ENCODE data around the gene SBK1.

SBK1 gene

DNA sequence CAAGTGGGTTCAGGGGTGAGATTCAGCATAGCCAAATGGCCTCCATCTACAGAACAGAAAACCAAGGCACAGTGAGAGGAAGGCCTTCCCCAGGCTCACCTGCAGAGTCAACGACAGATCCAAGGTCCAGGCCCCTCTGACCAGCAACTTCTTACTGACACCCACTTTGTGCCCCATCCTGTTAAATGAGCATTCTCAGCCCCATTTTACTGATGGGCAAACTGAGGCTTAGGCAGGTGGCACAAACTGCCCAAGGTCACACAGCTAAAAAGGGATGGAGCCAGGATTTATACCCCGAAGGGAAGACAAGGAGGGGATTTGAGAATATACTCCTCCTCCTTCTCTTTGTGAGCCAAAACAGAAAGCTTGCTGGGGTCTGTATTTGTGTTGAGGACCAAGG lies 9.3 kb downstream of the SBK1 start:
- Histone ChIP-seq H3K9me3 (no peaks in the 10 kb centered on the region), H3K9ac (peak overlapping the region; percentile 55; the same call in 1 of the 2 replicates)

DNA sequence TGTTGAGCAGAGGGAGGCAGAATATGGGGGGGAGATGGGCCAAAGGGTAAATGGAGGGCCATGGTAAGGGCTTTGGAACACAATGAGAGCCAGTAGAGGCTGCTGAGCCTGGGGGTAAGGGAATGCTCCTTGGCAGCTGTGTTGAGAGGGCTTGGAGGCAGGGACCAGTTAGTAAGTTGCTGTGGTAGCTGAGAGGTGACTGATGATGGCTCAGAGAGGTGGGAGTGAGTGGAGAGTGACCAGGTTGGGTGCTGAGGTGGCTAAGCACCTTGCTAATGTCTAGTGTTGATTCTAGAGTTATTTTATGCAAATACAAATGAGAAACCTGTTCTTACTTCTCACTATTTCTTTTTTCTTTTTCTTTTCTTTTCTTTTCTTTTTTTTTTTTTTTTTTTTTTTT lies 10.8 kb downstream of the SBK1 start:
- peaks cover 93% of the 10 kb centered on the region for H4K20me1 ChIP-seq
- no peak overlapping the region for H3K4me2 ChIP-seq
- H3K4me3 ChIP-seq, result no peak overlapping the region
- peaks cover 93% of the 10 kb centered on the region for H3K36me3 ChIP-seq
- H3K4me1 ChIP-seq, result peaks cover 37% of the 10 kb centered on the region
- H3K27ac ChIP-seq, result no peak overlapping the region
- H3K27me3 ChIP-seq, result no peaks in the 10 kb centered on the region
- no peak for TF ChIP-seq Cebpa-rat (IDR thresholded peaks at IDR 0.05)
- H3K9me3 ChIP-seq, result no peaks in the 10 kb centered on the region
- no peak overlapping the region for H3K9ac ChIP-seq

More for the DNA sequence above, 9.3 kb downstream of the SBK1 start:
- Histone ChIP-seq H3K27ac (peak overlapping the region; percentile 64), H3K4me3 (no peak overlapping the region), H3K4me1 (peaks cover 52% of the 10 kb centered on the region), H3K27me3 (no peaks in the 10 kb centered on the region), H3K4me2 (peak overlapping the region; percentile 76), H4K20me1 (peaks cover 100% of the 10 kb centered on the region), H3K36me3 (peaks cover 95% of the 10 kb centered on the region)
- TF ChIP-seq Cebpa-rat (IDR thresholded peaks at IDR 0.05), result no peak

- no peak overlapping the region for H3K4me2 ChIP-seq
- H3K36me3 ChIP-seq, result peaks cover 93% of the 10 kb centered on the region
- H3K4me1 ChIP-seq, result peaks cover 35% of the 10 kb centered on the region
- H3K9ac ChIP-seq, result no peak overlapping the region
- H3K27ac ChIP-seq, result no peak overlapping the region
- H3K9me3 ChIP-seq, result no peaks in the 10 kb centered on the region
- no peak for TF ChIP-seq Cebpa-rat (IDR thresholded peaks at IDR 0.05)
- H3K4me3 ChIP-seq, result no peak overlapping the region
- peaks cover 88% of the 10 kb centered on the region for H4K20me1 ChIP-seq
- no peaks in the 10 kb centered on the region for H3K27me3 ChIP-seq
Observed at GRCh38 chr16:28304214-28304613, 11.9 kb downstream of the SBK1 start.

DNA sequence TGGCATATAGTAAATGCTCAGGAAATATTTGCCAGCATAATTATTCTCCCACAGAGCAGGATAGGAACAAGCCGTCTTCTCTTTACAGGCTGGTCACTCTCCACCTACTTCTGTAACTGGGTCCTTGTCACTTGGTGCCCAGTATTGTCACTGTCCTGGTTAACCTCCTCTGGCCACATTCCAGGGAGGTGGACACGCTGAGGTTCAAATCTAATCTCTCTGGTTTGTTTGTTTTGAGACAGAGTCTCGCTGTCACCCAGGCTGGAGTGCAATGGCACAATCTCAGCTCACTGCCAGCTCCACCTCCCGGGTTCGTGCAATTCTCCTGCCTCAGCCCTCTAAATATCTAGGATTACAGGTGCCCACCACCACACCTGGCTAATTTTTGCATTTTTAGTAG lies 15.6 kb downstream of the SBK1 start:
- Histone ChIP-seq H3K4me1 (peaks cover 45% of the 10 kb centered on the region), H3K9me3 (no peaks in the 10 kb centered on the region), H4K20me1 (peaks cover 72% of the 10 kb centered on the region), H3K4me3 (no peak overlapping the region), H3K27ac (no peak overlapping the region), H3K27me3 (no peaks in the 10 kb centered on the region), H3K9ac (no peak overlapping the region), H3K36me3 (peaks cover 59% of the 10 kb centered on the region), H3K4me2 (no peak overlapping the region)
- no peak for TF ChIP-seq Cebpa-rat (IDR thresholded peaks at IDR 0.05)

DNA sequence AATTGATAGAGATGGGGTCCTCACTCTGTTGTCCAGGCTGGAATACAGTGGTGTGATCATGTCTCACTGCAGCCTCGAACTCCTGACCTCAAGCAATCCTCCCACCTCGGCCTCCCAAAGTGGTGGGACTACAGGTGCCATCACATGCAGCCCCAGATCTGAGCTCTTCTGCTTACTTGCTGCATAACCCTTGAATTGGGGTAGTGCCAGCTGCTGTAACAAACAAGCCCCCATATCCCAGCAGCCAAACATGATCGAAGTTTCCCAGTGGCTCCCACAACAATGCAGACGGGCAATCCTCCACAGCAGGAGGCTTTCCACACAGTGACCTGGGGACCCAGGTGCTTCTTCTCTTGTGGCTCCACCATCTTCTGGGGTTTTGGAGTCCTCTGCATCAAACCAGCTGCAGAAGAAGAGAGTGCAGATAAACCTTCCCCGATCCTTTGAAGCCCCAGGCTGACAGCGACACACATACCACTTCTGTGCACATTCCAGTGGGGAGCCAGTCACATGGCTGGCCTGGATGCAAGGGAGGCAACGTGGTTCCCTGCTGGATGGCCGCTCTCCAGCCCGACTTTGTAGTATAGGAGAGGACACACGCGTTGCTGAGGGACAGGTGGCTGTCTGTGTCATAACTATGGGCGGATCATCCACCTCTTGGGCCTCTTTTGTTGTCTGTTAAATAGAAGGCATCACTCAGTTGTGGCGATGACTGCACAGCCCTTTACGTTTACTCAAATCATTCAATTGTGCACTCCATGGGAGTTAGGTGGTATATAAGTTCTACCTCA lies 16.7 kb downstream of the SBK1 start:
- H3K9me3 ChIP-seq, result no peaks in the 10 kb centered on the region
- peaks cover 52% of the 10 kb centered on the region for H3K4me1 ChIP-seq
- H3K4me3 ChIP-seq, result no peak overlapping the region
- peak overlapping the region; percentile 25; the same call in 1 of the 2 replicates for H3K9ac ChIP-seq
- H4K20me1 ChIP-seq, result peaks cover 62% of the 10 kb centered on the region
- peaks cover 49% of the 10 kb centered on the region for H3K36me3 ChIP-seq
- H3K4me2 ChIP-seq, result peak overlapping the region; percentile 86
- no peak for TF ChIP-seq Cebpa-rat (IDR thresholded peaks at IDR 0.05)
- H3K27me3 ChIP-seq, result no peaks in the 10 kb centered on the region
- peak overlapping the region; percentile 80 for H3K27ac ChIP-seq

- Histone ChIP-seq H3K27ac (peak overlapping the region; percentile 80), H4K20me1 (peaks cover 53% of the 10 kb centered on the region), H3K9me3 (no peaks in the 10 kb centered on the region), H3K36me3 (peaks cover 50% of the 10 kb centered on the region), H3K4me2 (peak overlapping the region; percentile 86), H3K4me3 (peak overlapping the region; percentile 17), H3K4me1 (peaks cover 56% of the 10 kb centered on the region), H3K9ac (peak overlapping the region; percentile 25), H3K27me3 (no peaks in the 10 kb centered on the region)
- TF ChIP-seq Cebpa-rat (IDR thresholded peaks at IDR 0.05), result no peak; the same call in 1 of the 2 replicates
Observed at GRCh38 chr16:28309811-28310311, 17.5 kb downstream of the SBK1 start.

DNA sequence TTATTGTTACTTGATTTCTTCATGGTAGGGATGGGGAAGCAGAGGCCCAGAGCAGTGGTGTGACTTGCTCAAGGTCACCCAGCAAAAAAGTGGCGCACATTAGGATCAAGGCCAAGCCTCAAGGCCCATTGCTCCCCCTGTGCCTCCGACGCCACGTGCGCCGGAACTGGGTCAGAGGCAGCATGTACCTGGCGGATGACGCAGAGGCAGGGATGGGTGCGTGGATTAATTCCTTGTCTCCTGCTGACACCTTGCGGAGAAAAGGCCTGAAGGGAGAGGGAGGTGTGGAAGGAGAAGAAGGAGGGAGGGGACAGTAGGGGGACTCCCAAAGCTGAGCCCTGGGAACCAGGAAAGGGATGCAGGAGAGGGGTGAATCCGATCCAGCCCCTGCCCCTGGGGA lies 18.5 kb downstream of the SBK1 start:
- Histone ChIP-seq H3K9ac (peak overlapping the region; percentile 25), H3K9me3 (no peaks in the 10 kb centered on the region), H3K36me3 (peaks cover 43% of the 10 kb centered on the region), H3K4me3 (no peak overlapping the region), H3K4me1 (peaks cover 60% of the 10 kb centered on the region), H4K20me1 (peaks cover 49% of the 10 kb centered on the region), H3K27ac (peak overlapping the region; percentile 80), H3K27me3 (no peaks in the 10 kb centered on the region), H3K4me2 (peak overlapping the region; percentile 86)
- no peak for TF ChIP-seq Cebpa-rat (IDR thresholded peaks at IDR 0.05)

GRCh38 chr16:28311413-28311812 lies 19.1 kb downstream of the SBK1 start:
- H3K9ac ChIP-seq, result peak overlapping the region; percentile 60; the same call in 1 of the 2 replicates
- no peaks in the 10 kb centered on the region for H3K9me3 ChIP-seq
- peaks cover 36% of the 10 kb centered on the region for H3K36me3 ChIP-seq
- peak overlapping the region; percentile 86 for H3K4me2 ChIP-seq
- no peaks in the 10 kb centered on the region for H3K27me3 ChIP-seq
- peak overlapping the region; percentile 80 for H3K27ac ChIP-seq
- peaks cover 49% of the 10 kb centered on the region for H4K20me1 ChIP-seq
- no peak for TF ChIP-seq Cebpa-rat (IDR thresholded peaks at IDR 0.05)
- peaks cover 66% of the 10 kb centered on the region for H3K4me1 ChIP-seq
- H3K4me3 ChIP-seq, result no peak overlapping the region

DNA sequence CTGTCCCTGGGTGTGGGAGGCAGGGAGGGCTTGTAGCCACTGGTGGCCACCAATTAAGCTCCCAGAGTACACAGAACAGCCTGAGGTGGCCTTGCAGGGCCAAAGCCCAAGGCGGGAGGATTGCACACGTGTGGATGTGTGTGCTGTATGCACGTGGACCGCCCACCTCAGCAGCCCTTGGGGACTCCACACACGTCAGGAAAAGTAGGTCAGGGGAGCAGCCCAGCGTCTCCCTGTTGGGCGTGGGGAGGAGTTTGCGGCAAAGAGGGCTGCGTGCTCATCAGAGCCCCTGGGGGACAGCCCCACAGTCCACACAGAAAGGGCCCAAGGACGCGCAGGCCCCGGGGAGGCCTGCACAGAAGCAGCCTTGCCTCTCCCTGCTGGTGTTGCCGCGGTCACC lies 19.6 kb downstream of the SBK1 start:
- no peak overlapping the region for H3K4me3 ChIP-seq
- peak overlapping the region; percentile 80 for H3K27ac ChIP-seq
- H4K20me1 ChIP-seq, result peaks cover 50% of the 10 kb centered on the region
- peak overlapping the region; percentile 60; the same call in 1 of the 2 replicates for H3K9ac ChIP-seq
- H3K4me1 ChIP-seq, result peaks cover 71% of the 10 kb centered on the region
- H3K36me3 ChIP-seq, result peaks cover 32% of the 10 kb centered on the region
- no peaks in the 10 kb centered on the region for H3K9me3 ChIP-seq
- no peak for TF ChIP-seq Cebpa-rat (IDR thresholded peaks at IDR 0.05)
- H3K27me3 ChIP-seq, result no peaks in the 10 kb centered on the region
- H3K4me2 ChIP-seq, result peak overlapping the region; percentile 86

GRCh38 chr16:28312327-28312726 lies 20.0 kb downstream of the SBK1 start:
- Histone ChIP-seq H3K36me3 (peaks cover 29% of the 10 kb centered on the region), H3K27ac (peak overlapping the region; percentile 80), H4K20me1 (peaks cover 50% of the 10 kb centered on the region), H3K4me3 (no peak overlapping the region), H3K27me3 (no peaks in the 10 kb centered on the region), H3K9ac (peak overlapping the region; percentile 60; the same call in 1 of the 2 replicates), H3K4me1 (peaks cover 73% of the 10 kb centered on the region), H3K4me2 (peak overlapping the region; percentile 86), H3K9me3 (no peaks in the 10 kb centered on the region)
- no peak for TF ChIP-seq Cebpa-rat (IDR thresholded peaks at IDR 0.05)
